Spinal cord (tissue), 10 donors: ENCODE data around the gene MRPL10. TPM values are rescaled to one million over a fixed set of nuclear protein-coding genes. Genes with fewer than 3 reads are reported as not detected.

ENCODE experiments used
- DNase-seq, 6 donors: peaks; one replicate each; pipeline versions ENCODE4 v3.0.0 to v3.0.0-alpha.2; 2013 to 2015; ENCODE audit warnings: low spot score in 6 of 6, low read depth in 4 of 6
- H3K27ac ChIP-seq: one replicate; pipeline ENCODE4 v1.5.1; 2013; ENCODE audit warnings: low read depth, low read length, control low read depth
- H3K27me3 ChIP-seq: one replicate; pipeline ENCODE4 v1.6.1; 2013; ENCODE audit warnings: low read length; ENCODE audit not compliant: control insufficient read depth, insufficient read depth
- H3K36me3 ChIP-seq: one replicate; pipeline ENCODE4 v1.6.1; 2013; ENCODE audit warnings: low read length; ENCODE audit not compliant: control insufficient read depth, insufficient read depth
- H3K4me1 ChIP-seq: one replicate; pipeline ENCODE4 v1.6.1; 2013; ENCODE audit warnings: low read length; ENCODE audit not compliant: control insufficient read depth, insufficient read depth
- H3K4me3 ChIP-seq: one replicate; pipeline ENCODE4 v1.5.1; 2013; ENCODE audit warnings: low read depth, low read length, control low read depth
- H3K9me3 ChIP-seq: one replicate; pipeline ENCODE4 v1.6.1; 2013; ENCODE audit warnings: low read length; ENCODE audit not compliant: control insufficient read depth, insufficient read depth
- WGBS: methylation state at CpG from one replicate; pipeline ENCODE4 v1.1.5; 2013; ENCODE audit warnings: missing lambda C conversion rate; ENCODE audit not compliant: insufficient coverage; 5-methylcytosine and 5-hydroxymethylcytosine counted together
- polyA plus RNA-seq, 2 donors: library from polyadenylated mRNA; unstranded; fragments of 120-200 nt; gene quantifications; one replicate each; pipeline ENCODE4 v1.2.1, GENCODE V29; 2013; ENCODE audit not compliant: insufficient read length in 2 of 2
- total RNA-seq, 2 donors: library from RNA; depleted of rRNA in 1 of 2; stranded (reverse); fragments of 120-200 nt in 1 of 2; fragments of >200 nt in 1 of 2; gene quantifications; one replicate each; pipeline versions ENCODE4 v1.2.3 to v1.2.4, GENCODE V29; 2013 to 2014
- donor health status: healthy.

The MRPL10 gene
- total and polyA plus RNA-seq, 4 donors = 10.6 to 40.8 (median 33.8) TPM

DNA sequence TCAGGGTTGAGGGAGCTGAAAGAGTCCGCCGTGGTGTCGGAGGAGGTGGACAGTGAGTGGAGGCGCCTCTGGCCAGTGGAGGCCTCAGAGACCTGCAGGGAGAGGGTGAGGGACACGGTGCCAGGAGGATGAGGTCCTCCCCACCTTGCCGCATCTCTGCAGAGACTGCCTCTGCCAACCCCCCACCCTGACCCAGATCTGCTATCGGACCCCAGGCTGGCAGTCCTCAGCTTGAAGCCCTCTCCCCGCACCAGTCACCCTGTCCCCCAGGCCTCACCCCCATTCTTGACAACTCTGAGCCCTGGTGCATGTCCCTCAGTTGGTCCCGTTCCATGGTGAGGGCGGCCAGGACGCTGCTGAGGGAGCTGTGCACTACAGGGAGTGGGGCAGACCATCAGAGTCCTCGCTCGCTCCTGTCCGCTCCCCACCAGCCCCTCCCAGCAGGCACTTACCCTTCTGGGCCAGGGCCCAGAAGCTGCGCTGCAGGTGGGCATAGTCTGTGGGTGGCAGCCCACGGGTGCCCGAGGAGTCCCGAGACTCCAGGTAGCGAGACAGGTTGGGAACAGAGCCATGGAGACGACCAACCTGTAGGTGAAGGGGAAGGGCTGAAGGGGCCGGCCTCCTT, 15.1 kb downstream of the MRPL10 start:
- Histone ChIP-seq H3K4me3 (no peak overlapping the region), H3K27ac (no peak overlapping the region), H3K4me1 (peaks cover 17% of the 10 kb centered on the region), H3K9me3 (no peaks in the 10 kb centered on the region), H3K36me3 (peaks cover 89% of the 10 kb centered on the region), H3K27me3 (no peaks in the 10 kb centered on the region)
- WGBS = 94% methylated on average over 18 of the region's 21 CpGs
- no peak for DNase-seq

DNA sequence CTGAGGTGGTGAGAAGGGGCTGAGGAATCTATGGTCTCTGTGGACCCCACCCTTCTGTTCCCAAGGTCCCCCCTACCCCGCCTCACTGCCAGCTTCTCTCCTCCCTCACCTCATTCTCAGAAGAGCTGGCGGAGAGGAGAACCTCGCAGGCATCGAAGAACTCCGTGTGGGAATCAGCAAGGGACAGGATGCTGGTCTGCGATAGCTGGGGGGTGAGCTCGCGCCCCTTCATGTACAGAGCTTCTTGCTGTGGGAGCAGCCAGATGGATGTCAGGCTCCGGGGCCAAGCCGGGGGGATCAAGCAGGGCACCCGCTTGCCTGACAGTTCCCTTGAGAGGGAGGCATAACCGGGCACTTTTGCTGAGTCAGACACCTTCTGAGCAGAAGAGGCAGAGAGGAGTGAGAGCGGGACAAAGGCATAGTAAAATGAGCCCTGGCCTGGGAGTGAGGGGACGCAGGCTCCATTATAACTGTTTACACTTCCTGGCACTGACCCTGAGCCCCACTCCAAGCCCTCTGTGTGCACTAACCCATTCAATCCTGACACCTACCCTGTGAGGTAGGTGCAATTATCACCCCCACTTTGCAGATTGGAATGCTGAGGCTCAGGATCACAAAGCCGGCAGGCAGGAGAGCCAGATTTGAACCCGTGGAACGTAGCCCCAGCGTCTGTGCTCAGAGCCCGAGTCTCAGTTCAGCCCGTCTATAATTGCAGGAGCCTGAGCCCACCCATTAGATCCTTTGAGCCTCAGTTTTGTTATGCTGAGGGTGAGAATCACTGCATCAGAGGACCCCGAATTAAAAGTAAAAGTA, 16.0 kb downstream of the MRPL10 start:
- Histone ChIP-seq H3K27ac (no peak overlapping the region), H3K4me1 (peaks cover 10% of the 10 kb centered on the region), H3K4me3 (no peak overlapping the region), H3K36me3 (peaks cover 98% of the 10 kb centered on the region), H3K27me3 (no peaks in the 10 kb centered on the region), H3K9me3 (no peaks in the 10 kb centered on the region)
- WGBS = 95% methylated on average over 21 of the region's 21 CpGs
- DNase-seq = no peak

DNA sequence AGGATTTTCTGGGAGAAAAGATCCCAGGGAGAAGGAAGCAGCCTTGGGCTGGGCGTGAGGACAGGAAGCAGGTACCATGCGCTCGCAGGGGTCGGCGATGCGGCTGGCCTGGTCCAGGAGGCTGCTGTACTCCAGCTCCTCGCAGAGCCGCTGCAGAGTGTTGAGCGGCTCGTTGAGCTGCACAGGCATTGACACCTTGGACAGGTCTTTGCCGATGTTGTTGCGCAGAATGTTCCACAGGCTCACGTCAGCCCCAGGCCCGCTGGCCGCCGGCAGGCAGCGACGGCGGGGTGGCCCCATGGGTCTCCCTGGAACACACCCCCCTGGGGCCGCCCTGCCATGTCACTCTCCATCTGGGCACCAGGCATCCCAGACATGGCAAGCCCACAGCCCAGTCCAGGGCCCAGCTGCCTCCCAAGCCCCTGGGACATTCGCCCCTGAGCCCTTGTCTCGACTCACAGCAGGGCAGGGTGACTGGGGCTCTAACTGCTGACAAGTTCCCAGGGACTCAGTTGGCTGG, 17.8 kb downstream of the MRPL10 start:
- 94% methylated on average over 22 of the region's 22 CpGs for WGBS
- no peak overlapping the region for H3K4me3 ChIP-seq
- no peak for DNase-seq
- H3K27me3 ChIP-seq = no peaks in the 10 kb centered on the region
- peaks cover 99% of the 10 kb centered on the region for H3K36me3 ChIP-seq
- H3K4me1 ChIP-seq = peaks cover 5% of the 10 kb centered on the region
- H3K9me3 ChIP-seq = no peaks in the 10 kb centered on the region
- H3K27ac ChIP-seq = no peak overlapping the region

DNA sequence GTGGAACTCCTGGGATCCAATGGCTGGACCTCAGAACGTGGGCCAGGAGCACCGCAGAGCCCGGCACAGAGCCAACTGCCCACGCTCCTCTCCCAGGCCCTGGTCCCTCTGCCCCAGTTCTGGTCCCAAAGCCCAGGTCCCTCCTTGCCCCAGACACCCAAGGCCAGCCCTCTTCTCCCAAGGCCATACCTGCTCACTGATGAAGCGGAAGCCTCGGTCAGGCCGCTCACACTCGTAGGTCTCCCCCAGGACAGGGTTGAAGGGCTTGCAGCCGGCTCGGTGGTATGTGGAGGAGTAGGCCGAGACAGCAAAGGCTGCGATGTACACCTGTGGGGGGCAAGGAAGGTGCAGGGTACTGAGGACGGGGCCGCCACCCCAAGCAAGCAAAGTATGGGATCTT, 18.3 kb downstream of the MRPL10 start:
- peaks cover 5% of the 10 kb centered on the region for H3K4me1 ChIP-seq
- H3K36me3 ChIP-seq = peaks cover 99% of the 10 kb centered on the region
- no peak overlapping the region for H3K4me3 ChIP-seq
- WGBS = 95% methylated on average over 14 of the region's 14 CpGs
- DNase-seq = no peak
- no peaks in the 10 kb centered on the region for H3K9me3 ChIP-seq
- no peaks in the 10 kb centered on the region for H3K27me3 ChIP-seq
- no peak overlapping the region for H3K27ac ChIP-seq

DNA sequence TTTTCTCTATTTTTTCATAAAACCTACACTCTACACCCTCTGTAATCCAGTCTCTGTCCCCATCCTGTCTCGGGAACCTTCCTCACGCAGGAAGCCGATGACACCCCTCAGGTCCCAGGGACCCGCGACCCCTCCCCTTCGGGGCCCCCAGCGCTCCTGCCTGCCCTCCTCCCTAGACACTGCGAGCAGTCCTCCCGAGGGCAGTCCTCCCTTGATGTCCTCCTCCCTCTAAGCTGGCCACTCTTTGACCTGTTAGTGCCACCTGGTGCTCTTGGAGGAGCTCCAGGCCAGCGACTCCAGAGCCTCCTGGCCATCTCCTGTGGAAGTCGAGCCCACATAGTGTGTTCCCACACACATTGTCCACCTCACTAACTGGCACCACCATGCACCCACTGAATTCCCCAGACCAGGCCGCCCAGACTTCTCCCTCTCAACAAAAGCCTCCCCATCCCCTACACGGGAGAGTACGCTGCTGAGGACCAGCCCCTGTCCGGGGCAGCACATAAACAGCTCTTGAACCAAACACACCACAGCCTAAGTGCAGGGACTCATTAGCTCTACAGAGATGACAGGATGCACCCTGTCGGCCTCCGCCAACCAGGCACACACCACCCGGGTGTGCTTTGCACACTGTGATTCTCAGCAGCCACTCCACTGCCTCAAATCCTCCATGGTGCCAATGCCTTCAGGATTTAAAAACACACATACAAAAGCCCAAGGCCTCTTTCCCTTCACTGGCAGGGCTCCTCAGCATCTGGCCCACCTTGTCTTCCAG, 19.0 kb downstream of the MRPL10 start:
- 84% methylated on average over 18 of the region's 18 CpGs for WGBS
- no peaks in the 10 kb centered on the region for H3K9me3 ChIP-seq
- no peak overlapping the region for H3K4me3 ChIP-seq
- H3K27me3 ChIP-seq = no peaks in the 10 kb centered on the region
- peaks cover 5% of the 10 kb centered on the region for H3K4me1 ChIP-seq
- no peak overlapping the region for H3K27ac ChIP-seq
- H3K36me3 ChIP-seq = peaks cover 99% of the 10 kb centered on the region
- DNase-seq = no peak

DNA sequence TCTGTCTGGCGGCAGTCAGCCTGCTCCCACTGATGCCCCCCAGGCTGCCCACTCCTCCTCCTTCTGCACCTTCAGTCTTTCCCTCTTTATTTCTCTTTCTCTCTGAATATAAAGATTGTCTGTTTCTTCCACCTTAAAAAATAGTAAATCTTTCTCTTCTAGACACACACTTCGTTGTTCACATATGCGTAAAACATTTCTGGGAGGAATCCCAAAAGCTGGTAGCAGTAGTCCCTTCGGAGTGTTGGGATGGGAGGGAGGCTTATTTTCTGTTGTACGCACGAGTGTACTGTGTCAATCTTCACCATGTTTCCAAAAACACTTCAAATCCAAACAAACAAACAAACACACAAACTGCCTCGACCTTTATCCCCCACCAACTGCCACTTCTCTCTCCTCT, 19.6 kb downstream of the MRPL10 start:
- no peaks in the 10 kb centered on the region for H3K27me3 ChIP-seq

DNA sequence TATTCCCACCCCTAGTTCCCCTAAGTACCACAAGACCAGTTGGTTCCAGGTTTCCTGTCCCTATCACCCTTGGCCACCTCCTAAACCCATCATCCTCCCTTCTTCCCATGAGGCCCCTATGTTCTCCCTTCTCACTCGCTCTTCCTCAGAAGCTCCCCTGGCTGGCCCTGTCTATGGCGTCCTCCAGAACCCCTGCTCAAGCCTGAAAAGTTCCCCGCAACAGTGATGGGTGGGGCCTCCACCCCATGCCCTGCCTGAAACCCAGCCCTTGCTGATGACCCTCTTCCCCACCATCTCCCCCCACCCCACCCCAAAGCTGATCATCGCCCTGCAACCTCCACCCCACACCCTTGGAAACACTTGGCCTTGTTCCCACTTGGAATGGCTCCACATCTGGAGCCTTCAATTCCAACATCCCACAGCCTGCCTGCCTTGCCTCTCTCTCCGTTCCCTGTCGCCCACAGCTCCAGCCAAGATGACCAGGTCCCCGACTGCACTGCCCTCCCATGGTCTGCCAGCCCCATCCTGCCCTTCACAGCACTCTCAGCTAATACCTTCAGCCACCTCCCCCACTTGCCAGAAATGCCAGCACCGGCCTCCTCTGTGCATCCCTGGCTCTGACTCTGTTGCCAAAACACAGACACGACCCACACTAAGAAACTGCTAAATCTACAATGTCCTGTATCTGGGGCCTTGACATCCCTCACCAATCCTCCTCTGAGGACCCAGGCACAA, 20.3 kb downstream of the MRPL10 start:
- DNase-seq = no peak
- no peak overlapping the region for H3K4me3 ChIP-seq
- peaks cover 97% of the 10 kb centered on the region for H3K36me3 ChIP-seq
- H3K27me3 ChIP-seq = no peaks in the 10 kb centered on the region
- H3K9me3 ChIP-seq = no peaks in the 10 kb centered on the region
- H3K27ac ChIP-seq = no peak overlapping the region
- 69% methylated on average over 9 of the region's 9 CpGs for WGBS
- H3K4me1 ChIP-seq = peaks cover 5% of the 10 kb centered on the region

More for the DNA sequence above, 19.6 kb downstream of the MRPL10 start:
- WGBS = no CpG with 5 or more reads among the region's 7 CpGs
- Histone ChIP-seq H3K27ac (no peak overlapping the region), H3K36me3 (peaks cover 98% of the 10 kb centered on the region), H3K9me3 (no peaks in the 10 kb centered on the region), H3K4me3 (no peak overlapping the region), H3K4me1 (peaks cover 5% of the 10 kb centered on the region)
- no peak for DNase-seq

DNA sequence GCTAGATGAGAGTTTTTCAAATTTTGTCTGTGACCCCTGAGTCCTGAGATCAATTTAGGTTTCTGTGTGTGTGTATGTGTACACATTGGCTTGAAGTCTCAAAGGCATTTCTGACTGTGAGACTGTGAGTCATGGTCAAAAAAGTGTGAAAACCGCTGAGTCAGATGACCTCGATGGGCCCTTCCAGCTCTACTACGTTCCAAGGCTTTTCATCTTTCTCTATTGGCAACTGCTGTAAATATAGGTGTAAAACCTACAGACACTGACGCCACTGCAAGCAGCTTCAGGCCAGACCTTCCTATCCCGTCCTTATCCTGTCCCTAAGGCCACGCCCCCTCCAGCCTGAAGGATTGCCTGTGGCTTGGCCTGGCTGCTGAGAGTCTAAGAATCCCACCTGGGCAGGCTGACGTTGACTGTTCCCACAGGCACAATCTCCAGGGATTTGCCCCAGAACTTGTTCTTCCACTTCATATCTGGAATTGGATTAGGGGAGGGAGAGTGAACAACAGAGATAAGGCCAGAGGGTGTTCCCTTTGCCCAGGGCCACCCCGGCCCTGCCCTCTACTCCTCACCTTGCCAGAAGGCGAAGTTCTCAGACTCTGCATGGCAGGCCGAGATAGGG, 21.0 kb downstream of the MRPL10 start:
- Histone ChIP-seq H3K27ac (no peak overlapping the region), H3K4me3 (no peak overlapping the region)
- WGBS = 33% methylated on average over 5 of the region's 10 CpGs

More for the DNA sequence above, 21.0 kb downstream of the MRPL10 start:
- DNase-seq = no peak
- H3K36me3 ChIP-seq = peaks cover 92% of the 10 kb centered on the region
- no peaks in the 10 kb centered on the region for H3K9me3 ChIP-seq
- peaks cover 5% of the 10 kb centered on the region for H3K4me1 ChIP-seq
- no peaks in the 10 kb centered on the region for H3K27me3 ChIP-seq
